Panc1 (cell line): ENCODE measurements around the gene SH3BP2. TPM values are rescaled to one million over a fixed set of nuclear protein-coding genes. Genes with fewer than 3 reads are reported as not detected.

Experiments used
- ATAC-seq: fragments of 200-7000 bp; cut with Tn5 transposase; 2 replicates; pipeline ENCODE4 v1.9.1; 2020; ENCODE audit warnings: mild to moderate bottlenecking, moderate library complexity
- BruUV-seq: library from RNA; stranded (reverse); fragments of 400-500 nt; replicated peaks from 2 replicates; lab custom pipeline; 2021; lab: Mats Ljungman, UMichigan
- CTCF ChIA-PET: fragments of 300-600 bp; sonication (Branson Sonifier 250); formaldehyde crosslinking; loops from one replicate; lab custom pipeline; 2022; ENCODE audit warnings: antibody characterized with exemption; lab: Charles Lee
- POLR2A ChIA-PET: fragments of 300-600 bp; sonication (Branson Sonifier 250); formaldehyde crosslinking; loops from one replicate; lab custom pipeline; 2022; ENCODE audit warnings: antibody characterized with exemption; lab: Charles Lee
- DNase-seq: peaks from one replicate; pipeline ENCODE4 v3.0.0-alpha.2; 2010; ENCODE audit warnings: low read depth, low spot score
- H3K27ac ChIP-seq: 2 replicates; pipeline ENCODE4 v1.5.1; 2011; ENCODE audit warnings: mild to moderate bottlenecking, low read length, inconsistent platforms
- H3K27me3 ChIP-seq: fragments of 200-500 bp; sonication (Bioruptor generic); 2 replicates; pipeline ENCODE4 v1.6.0; 2014; ENCODE audit warnings: low read length, inconsistent platforms; ENCODE audit not compliant: control insufficient read depth, insufficient read depth
- H3K36me3 ChIP-seq: fragments of 200-500 bp; sonication (Bioruptor generic); 2 replicates; pipeline ENCODE4 v1.5.1; 2014; ENCODE audit warnings: inconsistent platforms, mild to moderate bottlenecking, low read length, moderate library complexity; ENCODE audit not compliant: control insufficient read depth, insufficient read depth
- H3K4me1 ChIP-seq: 2 replicates; pipeline ENCODE4 v1.5.1; 2011; ENCODE audit warnings: inconsistent platforms, mild to moderate bottlenecking, low read length, moderate library complexity; ENCODE audit not compliant: control insufficient read depth, insufficient read depth
- H3K4me3 ChIP-seq, 2 experiments: 2 replicates each; pipeline ENCODE4 v1.5.1; 2011 to 2012; ENCODE audit warnings: low read depth in 2 of 2, low read length in 2 of 2, mild to moderate bottlenecking in 2 of 2, inconsistent platforms in 1 of 2, moderate library complexity in 1 of 2
- H3K9me3 ChIP-seq: fragments of 200-500 bp; sonication (Bioruptor generic); 2 replicates; pipeline ENCODE4 v1.5.1; 2014; ENCODE audit warnings: low read depth, mild to moderate bottlenecking, inconsistent platforms, low read length, moderate library complexity; ENCODE audit not compliant: control insufficient read depth, insufficient read depth
- POLR2AphosphoS5 ChIP-seq: IDR thresholded peaks from 2 replicates; pipeline ENCODE4 v1.6.1; 2012; ENCODE audit warnings: mild to moderate bottlenecking, low read depth, low read length, moderate library complexity
- SIN3A ChIP-seq: IDR thresholded peaks from 2 replicates; pipeline ENCODE4 v1.6.1; 2012; ENCODE audit warnings: low read depth, mild to moderate bottlenecking, low read length, moderate library complexity, borderline replicate concordance; ENCODE audit not compliant: insufficient read depth
- TCF7L2 ChIP-seq: IDR thresholded peaks from 2 replicates; pipeline ENCODE4 v1.6.1; 2011; ENCODE audit warnings: mild to moderate bottlenecking, low read depth, low read length, inconsistent platforms
- in situ Hi-C: cut with HindIII; loops from 2 replicates; pipeline ENCODE4 v1.10.0; 2016; ENCODE audit warnings: low sequenced_read_pairs, low pct_unique_long_range_greater_than_20kb
- intact Hi-C: fragments of 100-400 bp; cut with micrococcal nuclease; formaldehyde crosslinking; loops from one replicate; pipeline ENCODE4 v1.10.0; 2022; ENCODE audit not compliant: unreplicated experiment
- total RNA-seq: library from RNA; stranded (reverse); gene quantifications from one replicate; pipeline ENCODE4 v1.2.1, GENCODE V29; 2021; ENCODE audit not compliant: unreplicated experiment
- TF ChIP-seq, protein P1 (sequence below), 2 experiments: IDR thresholded peaks; 2 replicates each; pipeline ENCODE4 v1.6.1; 2011 to 2012; ENCODE audit warnings: low read depth in 2 of 2, control low read depth in 1 of 2, low read length in 1 of 2, mild to moderate bottlenecking in 1 of 2, moderate library complexity in 1 of 2; ENCODE audit not compliant: insufficient read depth in 1 of 2
- TF ChIP-seq, protein P2 (sequence below): fragments of 450-650 bp; IDR thresholded peaks from 2 replicates; pipeline ENCODE4 v1.5.1; 2017; ENCODE audit warnings: mild to moderate bottlenecking

SH3BP2 gene
- total RNA-seq, 1 experiment from 2014 or later, result 93.4 TPM

DNA sequence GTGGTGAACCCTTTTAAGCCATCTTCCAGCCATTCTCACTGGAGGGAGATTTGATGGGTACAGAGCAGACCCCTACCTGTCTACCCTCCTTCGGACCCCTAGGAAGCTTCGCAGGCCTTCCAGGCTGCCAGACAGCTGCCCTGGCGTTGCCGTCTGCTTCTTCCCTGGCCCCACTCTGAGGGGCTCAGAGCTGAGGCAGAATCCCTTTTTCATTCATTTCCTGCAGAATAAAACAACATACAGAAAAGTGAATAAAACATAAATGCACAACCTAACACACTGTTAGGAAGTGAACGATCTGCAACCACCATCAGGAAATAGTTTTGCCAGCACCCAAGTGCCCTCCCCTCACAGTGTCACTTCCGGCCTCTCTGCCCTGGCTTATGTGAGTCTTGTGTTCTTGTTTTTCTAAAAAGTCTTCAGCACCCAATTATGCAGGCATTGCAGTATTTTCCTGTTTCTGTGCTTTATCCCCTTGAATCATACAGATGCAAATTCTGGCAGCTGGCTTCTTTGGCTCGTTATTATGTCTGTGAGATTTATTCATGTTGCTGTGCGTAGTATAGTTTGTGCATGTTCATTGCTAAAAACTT, 45.1 kb downstream of the SH3BP2 start:
- ChIA-PET POLR2A (no interaction called here), CTCF (no interaction called here)
- Histone ChIP-seq H3K27ac (no peak overlapping the region), H3K4me1 (no peaks in the 10 kb centered on the region), H3K9me3 (no peaks in the 10 kb centered on the region), H3K4me3 (no peak overlapping the region), H3K36me3 (no peaks in the 10 kb centered on the region), H3K27me3 (no peaks in the 10 kb centered on the region)
- no peak for DNase-seq
- TF ChIP-seq SIN3A (no peak), POLR2AphosphoS5 (no peak), TCF7L2 (no peak)
- TF ChIP-seq, protein P1, sequence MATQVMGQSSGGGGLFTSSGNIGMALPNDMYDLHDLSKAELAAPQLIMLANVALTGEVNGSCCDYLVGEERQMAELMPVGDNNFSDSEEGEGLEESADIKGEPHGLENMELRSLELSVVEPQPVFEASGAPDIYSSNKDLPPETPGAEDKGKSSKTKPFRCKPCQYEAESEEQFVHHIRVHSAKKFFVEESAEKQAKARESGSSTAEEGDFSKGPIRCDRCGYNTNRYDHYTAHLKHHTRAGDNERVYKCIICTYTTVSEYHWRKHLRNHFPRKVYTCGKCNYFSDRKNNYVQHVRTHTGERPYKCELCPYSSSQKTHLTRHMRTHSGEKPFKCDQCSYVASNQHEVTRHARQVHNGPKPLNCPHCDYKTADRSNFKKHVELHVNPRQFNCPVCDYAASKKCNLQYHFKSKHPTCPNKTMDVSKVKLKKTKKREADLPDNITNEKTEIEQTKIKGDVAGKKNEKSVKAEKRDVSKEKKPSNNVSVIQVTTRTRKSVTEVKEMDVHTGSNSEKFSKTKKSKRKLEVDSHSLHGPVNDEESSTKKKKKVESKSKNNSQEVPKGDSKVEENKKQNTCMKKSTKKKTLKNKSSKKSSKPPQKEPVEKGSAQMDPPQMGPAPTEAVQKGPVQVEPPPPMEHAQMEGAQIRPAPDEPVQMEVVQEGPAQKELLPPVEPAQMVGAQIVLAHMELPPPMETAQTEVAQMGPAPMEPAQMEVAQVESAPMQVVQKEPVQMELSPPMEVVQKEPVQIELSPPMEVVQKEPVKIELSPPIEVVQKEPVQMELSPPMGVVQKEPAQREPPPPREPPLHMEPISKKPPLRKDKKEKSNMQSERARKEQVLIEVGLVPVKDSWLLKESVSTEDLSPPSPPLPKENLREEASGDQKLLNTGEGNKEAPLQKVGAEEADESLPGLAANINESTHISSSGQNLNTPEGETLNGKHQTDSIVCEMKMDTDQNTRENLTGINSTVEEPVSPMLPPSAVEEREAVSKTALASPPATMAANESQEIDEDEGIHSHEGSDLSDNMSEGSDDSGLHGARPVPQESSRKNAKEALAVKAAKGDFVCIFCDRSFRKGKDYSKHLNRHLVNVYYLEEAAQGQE (IDR thresholded peaks at IDR 0.05; ENCODE audit: insufficient read depth in 1 of 2, low read depth in 2 of 2, low read length in 1 of 2), result no peak
- TF ChIP-seq, protein P2, sequence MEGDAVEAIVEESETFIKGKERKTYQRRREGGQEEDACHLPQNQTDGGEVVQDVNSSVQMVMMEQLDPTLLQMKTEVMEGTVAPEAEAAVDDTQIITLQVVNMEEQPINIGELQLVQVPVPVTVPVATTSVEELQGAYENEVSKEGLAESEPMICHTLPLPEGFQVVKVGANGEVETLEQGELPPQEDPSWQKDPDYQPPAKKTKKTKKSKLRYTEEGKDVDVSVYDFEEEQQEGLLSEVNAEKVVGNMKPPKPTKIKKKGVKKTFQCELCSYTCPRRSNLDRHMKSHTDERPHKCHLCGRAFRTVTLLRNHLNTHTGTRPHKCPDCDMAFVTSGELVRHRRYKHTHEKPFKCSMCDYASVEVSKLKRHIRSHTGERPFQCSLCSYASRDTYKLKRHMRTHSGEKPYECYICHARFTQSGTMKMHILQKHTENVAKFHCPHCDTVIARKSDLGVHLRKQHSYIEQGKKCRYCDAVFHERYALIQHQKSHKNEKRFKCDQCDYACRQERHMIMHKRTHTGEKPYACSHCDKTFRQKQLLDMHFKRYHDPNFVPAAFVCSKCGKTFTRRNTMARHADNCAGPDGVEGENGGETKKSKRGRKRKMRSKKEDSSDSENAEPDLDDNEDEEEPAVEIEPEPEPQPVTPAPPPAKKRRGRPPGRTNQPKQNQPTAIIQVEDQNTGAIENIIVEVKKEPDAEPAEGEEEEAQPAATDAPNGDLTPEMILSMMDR, result no peak
- intact Hi-C loops (no loop called here), in situ Hi-C loops (no loop called here)
- ATAC-seq, result no peak
- no TSS peak for BruUV-seq

DNA sequence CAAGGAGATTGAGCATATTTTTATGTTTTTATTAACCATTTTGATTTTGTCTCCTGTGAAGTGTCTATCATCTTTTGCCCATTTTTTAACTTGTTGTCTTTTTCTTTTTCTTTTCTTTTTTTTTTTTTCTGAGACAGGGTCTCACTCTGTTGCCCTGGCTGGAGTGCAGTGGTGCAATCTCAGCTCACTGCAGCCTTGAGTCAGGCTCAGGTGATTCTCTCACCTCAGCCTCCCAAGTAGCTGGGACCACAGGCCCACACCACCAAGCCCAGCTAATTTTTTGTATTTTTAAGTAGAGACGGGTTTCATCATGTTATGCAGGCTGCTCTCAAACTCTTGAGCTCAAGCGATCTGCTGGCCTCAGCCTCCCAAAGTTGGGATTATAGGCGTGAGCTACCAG, 46.2 kb downstream of the SH3BP2 start:
- Histone ChIP-seq H3K27ac (no peak overlapping the region), H3K36me3 (no peaks in the 10 kb centered on the region; the same call in 1 of the 2 replicates), H3K4me3 (no peak overlapping the region), H3K9me3 (no peaks in the 10 kb centered on the region), H3K4me1 (no peaks in the 10 kb centered on the region), H3K27me3 (no peaks in the 10 kb centered on the region)
- intact Hi-C loops, result no loop called here
- no peak for TF ChIP-seq TCF7L2
- TF ChIP-seq, protein P1 (IDR thresholded peaks at IDR 0.05; ENCODE audit: insufficient read depth in 1 of 2, low read depth in 2 of 2, low read length in 1 of 2), result no peak
- TF ChIP-seq POLR2AphosphoS5, result no peak
- TF ChIP-seq, protein P2, result no peak
- TF ChIP-seq SIN3A, result no peak
- CTCF ChIA-PET, result no interaction called here
- no peak for ATAC-seq
- POLR2A ChIA-PET, result interaction anchor here (0.7 kb wide), 1 partner anchor 42 kb away, joined by 4 read pairs; no protein-coding TSS in a partner anchor
- no TSS peak for BruUV-seq
- DNase-seq, result no peak
- in situ Hi-C loops, result no loop called here
